Gastrocnemius medialis (tissue), 4 donors: ENCODE data around the gene KRTAP1-5.

Experiments
- POLR2A ChIP-seq, 2 donors: fragments of 450-650 bp; IDR thresholded peaks; one replicate each; pipeline ENCODE4 v1.6.1; 2017; ENCODE audit warnings: antibody characterized with exemption in 2 of 2, mild to moderate bottlenecking in 2 of 2, moderate library complexity in 2 of 2
- TF ChIP-seq, protein P1 (sequence below), 5 experiments: fragments of 450-650 bp in 3 of 5; fragments of 200-600 bp in 2 of 5; sonication (generic) in 2 of 5; IDR thresholded peaks in 4 of 5; conservative IDR thresholded peaks in 1 of 5; 1 replicate in 4 of 5; 2 replicates in 1 of 5; pipeline ENCODE4 v1.5.1; 2016 to 2019; ENCODE audit warnings: antibody characterized with exemption in 5 of 5, mild to moderate bottlenecking in 3 of 5, moderate library complexity in 3 of 5

- TF ChIP-seq, protein P1, sequence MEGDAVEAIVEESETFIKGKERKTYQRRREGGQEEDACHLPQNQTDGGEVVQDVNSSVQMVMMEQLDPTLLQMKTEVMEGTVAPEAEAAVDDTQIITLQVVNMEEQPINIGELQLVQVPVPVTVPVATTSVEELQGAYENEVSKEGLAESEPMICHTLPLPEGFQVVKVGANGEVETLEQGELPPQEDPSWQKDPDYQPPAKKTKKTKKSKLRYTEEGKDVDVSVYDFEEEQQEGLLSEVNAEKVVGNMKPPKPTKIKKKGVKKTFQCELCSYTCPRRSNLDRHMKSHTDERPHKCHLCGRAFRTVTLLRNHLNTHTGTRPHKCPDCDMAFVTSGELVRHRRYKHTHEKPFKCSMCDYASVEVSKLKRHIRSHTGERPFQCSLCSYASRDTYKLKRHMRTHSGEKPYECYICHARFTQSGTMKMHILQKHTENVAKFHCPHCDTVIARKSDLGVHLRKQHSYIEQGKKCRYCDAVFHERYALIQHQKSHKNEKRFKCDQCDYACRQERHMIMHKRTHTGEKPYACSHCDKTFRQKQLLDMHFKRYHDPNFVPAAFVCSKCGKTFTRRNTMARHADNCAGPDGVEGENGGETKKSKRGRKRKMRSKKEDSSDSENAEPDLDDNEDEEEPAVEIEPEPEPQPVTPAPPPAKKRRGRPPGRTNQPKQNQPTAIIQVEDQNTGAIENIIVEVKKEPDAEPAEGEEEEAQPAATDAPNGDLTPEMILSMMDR (IDR thresholded peaks at IDR 0.05 in 4 of 5, conservative IDR thresholded peaks at IDR 0.05 in 1 of 5) = no peak
- TF ChIP-seq POLR2A (IDR thresholded peaks at IDR 0.05) = no peak
These were observed 13.4 kb downstream of the KRTAP1-5 start for GRCh38 chr17:41013606-41014005.
